Measurements from ENCODE around the gene MIER3. TPM values are rescaled to one million over a fixed set of nuclear protein-coding genes. Genes with fewer than 3 reads are reported as not detected.

MIER3 gene
- total and polyA plus RNA-seq, 2 of the 13 experiments (the other 11 are each of a cell fraction or from before 2014, with no cell fraction given): 14.6 to 38.8 TPM

DNA sequence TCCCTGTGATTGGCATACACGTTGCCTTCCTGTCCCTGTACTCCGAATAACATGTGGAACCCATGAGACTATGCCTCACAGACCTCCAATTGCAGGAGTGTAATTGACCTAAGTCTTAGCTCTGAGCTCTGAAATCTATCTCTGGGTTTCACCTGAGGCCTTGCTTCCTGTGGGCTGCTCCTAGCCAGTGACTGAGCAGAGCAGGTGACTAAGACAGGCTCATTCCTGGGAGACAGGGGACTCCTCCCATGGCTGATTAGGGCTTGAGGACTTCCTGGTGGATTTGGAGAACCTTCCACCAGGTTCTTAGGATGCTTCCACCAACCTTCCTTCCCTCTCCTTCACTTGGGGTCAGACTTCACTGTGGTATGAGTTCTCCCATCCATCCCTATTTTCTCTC is 22.3 kb upstream of the MIER3 start:
- Histone ChIP-seq H3K27me3 (ENCODE audit: control insufficient read depth in 1 of 2, insufficient read depth in 2 of 2, low read length in 2 of 2) (peaks cover 0 to 12% of the 10 kb centered on the region in 2 experiments; a peak in 3 of 5 replicates), H4K20me1 (ENCODE audit: insufficient read depth, low read length) (no peaks in the 10 kb centered on the region), H3K9me3 (ENCODE audit: low read length) (no peaks in the 10 kb centered on the region), H3K4me1 (ENCODE audit: insufficient read depth, low read length) (peaks cover 18% of the 10 kb centered on the region), H3K27ac (ENCODE audit: extremely low read length, insufficient read depth, low read length) (no peak overlapping the region), H3K36me3 (replicated peaks in 1 of 2; ENCODE audit: control insufficient read depth in 1 of 2, insufficient read depth in 2 of 2, low read length in 2 of 2) (no peaks in the 10 kb centered on the region), H3K4me2 (ENCODE audit: low read depth, low read length) (no peak overlapping the region), H3K79me2 (ENCODE audit: insufficient read depth, low read length) (no peaks in the 10 kb centered on the region), H2AFZ (ENCODE audit: low read length) (no peak overlapping the region), H3K9ac (ENCODE audit: insufficient read depth, low read depth, low read length) (no peak overlapping the region), H3K4me3 (replicated peaks in 1 of 3; ENCODE audit: insufficient read depth in 1 of 3, low read depth in 2 of 3, low read length in 3 of 3) (no peak overlapping the region)
- ChIA-PET CTCF (ENCODE audit: low intra/inter-chr PET ratio, low total read pairs) (no interaction called here), POLR2A (no interaction called here)
- no peak for ATAC-seq
- intact Hi-C loops (cut with micrococcal nuclease; ENCODE audit: unreplicated experiment) (no loop called here), in situ Hi-C loops (cut with HindIII; ENCODE audit: extremely low pct_ligation_motif_present, low pct_unique_long_range_greater_than_20kb) (loop anchor here (25.0 kb wide), 1 partner anchor 163 kb away; no protein-coding TSS in a partner anchor)
- WGBS (ENCODE audit: low lambda C conversion rate): 3% methylated on average over 2 of the region's 2 CpGs
- DNase-seq (ENCODE audit: low spot score): no peak
- TF ChIP-seq, protein P1, sequence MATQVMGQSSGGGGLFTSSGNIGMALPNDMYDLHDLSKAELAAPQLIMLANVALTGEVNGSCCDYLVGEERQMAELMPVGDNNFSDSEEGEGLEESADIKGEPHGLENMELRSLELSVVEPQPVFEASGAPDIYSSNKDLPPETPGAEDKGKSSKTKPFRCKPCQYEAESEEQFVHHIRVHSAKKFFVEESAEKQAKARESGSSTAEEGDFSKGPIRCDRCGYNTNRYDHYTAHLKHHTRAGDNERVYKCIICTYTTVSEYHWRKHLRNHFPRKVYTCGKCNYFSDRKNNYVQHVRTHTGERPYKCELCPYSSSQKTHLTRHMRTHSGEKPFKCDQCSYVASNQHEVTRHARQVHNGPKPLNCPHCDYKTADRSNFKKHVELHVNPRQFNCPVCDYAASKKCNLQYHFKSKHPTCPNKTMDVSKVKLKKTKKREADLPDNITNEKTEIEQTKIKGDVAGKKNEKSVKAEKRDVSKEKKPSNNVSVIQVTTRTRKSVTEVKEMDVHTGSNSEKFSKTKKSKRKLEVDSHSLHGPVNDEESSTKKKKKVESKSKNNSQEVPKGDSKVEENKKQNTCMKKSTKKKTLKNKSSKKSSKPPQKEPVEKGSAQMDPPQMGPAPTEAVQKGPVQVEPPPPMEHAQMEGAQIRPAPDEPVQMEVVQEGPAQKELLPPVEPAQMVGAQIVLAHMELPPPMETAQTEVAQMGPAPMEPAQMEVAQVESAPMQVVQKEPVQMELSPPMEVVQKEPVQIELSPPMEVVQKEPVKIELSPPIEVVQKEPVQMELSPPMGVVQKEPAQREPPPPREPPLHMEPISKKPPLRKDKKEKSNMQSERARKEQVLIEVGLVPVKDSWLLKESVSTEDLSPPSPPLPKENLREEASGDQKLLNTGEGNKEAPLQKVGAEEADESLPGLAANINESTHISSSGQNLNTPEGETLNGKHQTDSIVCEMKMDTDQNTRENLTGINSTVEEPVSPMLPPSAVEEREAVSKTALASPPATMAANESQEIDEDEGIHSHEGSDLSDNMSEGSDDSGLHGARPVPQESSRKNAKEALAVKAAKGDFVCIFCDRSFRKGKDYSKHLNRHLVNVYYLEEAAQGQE (IDR thresholded peaks at IDR 0.05; ENCODE audit: borderline replicate concordance in 1 of 2, low read depth in 1 of 2, low read length in 2 of 2): no peak
- TF ChIP-seq RFXANK (CRISPR knock-in tag; IDR thresholded peaks at IDR 0.05): no peak
- TF ChIP-seq, protein P2, sequence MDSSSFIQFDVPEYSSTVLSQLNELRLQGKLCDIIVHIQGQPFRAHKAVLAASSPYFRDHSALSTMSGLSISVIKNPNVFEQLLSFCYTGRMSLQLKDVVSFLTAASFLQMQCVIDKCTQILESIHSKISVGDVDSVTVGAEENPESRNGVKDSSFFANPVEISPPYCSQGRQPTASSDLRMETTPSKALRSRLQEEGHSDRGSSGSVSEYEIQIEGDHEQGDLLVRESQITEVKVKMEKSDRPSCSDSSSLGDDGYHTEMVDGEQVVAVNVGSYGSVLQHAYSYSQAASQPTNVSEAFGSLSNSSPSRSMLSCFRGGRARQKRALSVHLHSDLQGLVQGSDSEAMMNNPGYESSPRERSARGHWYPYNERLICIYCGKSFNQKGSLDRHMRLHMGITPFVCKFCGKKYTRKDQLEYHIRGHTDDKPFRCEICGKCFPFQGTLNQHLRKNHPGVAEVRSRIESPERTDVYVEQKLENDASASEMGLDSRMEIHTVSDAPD (CRISPR knock-in tag; IDR thresholded peaks at IDR 0.05): no peak
- no peak for TF ChIP-seq ZNF550 (CRISPR knock-in tag; IDR thresholded peaks at IDR 0.05; ENCODE audit: borderline replicate concordance)
- no peak for TF ChIP-seq FOXO1 (CRISPR knock-in tag; IDR thresholded peaks at IDR 0.05)
- TF ChIP-seq POLR2AphosphoS5 (IDR thresholded peaks at IDR 0.05; ENCODE audit: low read depth, low read length): no peak
- TF ChIP-seq TEAD2 (CRISPR knock-in tag; IDR thresholded peaks at IDR 0.05): no peak
- TF ChIP-seq HNRNPH1 (optimal IDR thresholded peaks at IDR 0.05; ENCODE audit: low read depth, low read length): no peak
- no peak for TF ChIP-seq SATB2 (CRISPR knock-in tag; IDR thresholded peaks at IDR 0.05)
- TF ChIP-seq TSC22D2 (CRISPR knock-in tag; IDR thresholded peaks at IDR 0.05; ENCODE audit: borderline replicate concordance): no peak
- no peak for TF ChIP-seq NFE2L1 (CRISPR knock-in tag; IDR thresholded peaks at IDR 0.05; ENCODE audit: borderline replicate concordance)
- no TSS peak for BruUV-seq (replicated peaks)
- no peak for FAIRE-seq
